GM18499 (cell line): ENCODE data around the gene CST4.
"Not testable (repeated sequence)": the region's sequence is repeated elsewhere in the genome, so short reads cannot be mapped to it uniquely, and the experiment has no call there.

Experiments
- ATAC-seq: cut with Tn5 transposase; IDR thresholded peaks from one replicate; pipeline ENCODE4 v1.9.1; 2021; ENCODE audit warnings: moderate number of reproducible peaks; ENCODE audit not compliant: insufficient read depth, unreplicated experiment

CST4 gene

DNA sequence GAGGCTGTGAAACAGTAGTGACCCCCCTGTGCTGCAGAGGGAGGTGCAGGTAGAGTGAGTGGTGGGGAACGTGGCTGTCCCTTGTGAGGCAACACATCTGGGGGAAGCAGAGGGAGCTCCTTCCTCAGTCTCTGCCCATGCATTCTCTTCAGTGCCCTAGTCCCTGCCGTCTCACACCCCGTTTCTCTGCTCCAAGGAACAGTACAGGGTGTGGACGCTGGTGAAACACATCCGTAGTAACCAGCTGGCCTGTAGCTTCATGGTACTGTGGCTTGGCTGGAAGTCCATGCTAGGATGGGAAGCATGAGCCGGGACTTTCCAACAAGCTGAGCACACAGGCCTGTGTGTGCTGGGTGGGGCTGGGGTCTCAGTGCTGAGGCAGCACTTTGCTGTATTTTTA lies 25.7 kb downstream of the CST4 start:
- ATAC-seq = no peak

DNA sequence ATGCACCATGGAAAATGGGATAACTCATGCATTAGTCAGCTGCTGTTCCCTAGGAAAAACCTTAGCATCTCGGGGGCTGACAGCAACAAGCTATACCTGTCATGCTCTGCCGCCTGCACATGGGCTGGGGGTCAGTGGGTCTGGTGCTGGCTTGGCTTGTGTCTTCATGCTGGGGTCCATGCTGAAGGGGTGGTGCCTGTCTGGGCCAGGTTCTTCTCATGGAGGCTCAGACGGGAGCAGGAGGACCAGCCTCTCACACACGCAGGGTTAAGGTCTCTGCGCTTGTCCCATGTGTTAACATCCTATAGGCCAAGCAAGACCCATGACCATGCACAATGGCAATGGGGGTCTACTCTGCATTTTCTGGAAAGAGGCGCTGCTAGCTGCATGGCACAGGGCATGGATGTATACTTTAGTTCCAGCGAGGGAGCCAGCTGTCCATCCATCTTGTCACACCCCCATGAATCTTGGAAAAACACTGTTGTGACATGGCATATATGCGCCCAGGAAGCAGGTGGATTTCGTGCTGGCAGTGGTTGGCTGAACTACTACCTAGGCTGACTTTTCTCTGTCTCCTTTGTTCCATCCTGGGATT lies 26.5 kb downstream of the CST4 start:
- no peak for ATAC-seq

GRCh38 chr20:23661002-23661429 lies 27.8 kb downstream of the CST4 start:
- ATAC-seq = no peak

GRCh38 chr20:23659989-23660837 lies 28.6 kb downstream of the CST4 start:
- no peak for ATAC-seq

DNA sequence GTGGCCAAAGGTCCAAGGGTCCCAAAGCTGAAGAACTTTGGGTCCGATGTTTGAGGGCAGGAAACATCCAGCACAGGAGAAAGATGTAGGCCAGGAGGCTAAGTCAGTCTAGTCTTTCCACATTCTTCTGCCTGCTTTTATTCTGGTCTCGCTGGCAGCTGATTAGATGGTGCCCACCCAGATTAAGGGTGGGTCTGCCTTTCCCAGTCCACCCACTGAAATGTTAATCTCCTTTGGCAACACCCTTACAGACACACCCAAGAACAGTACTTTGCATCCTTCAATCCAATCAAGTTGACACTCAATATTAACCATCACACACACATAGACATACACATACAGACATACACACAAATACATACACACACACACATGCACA lies 29.2 kb downstream of the CST4 start:
- not testable (repeated sequence) for ATAC-seq

GRCh38 chr20:23658989-23659609 lies 29.7 kb downstream of the CST4 start:
- no peak for ATAC-seq

DNA sequence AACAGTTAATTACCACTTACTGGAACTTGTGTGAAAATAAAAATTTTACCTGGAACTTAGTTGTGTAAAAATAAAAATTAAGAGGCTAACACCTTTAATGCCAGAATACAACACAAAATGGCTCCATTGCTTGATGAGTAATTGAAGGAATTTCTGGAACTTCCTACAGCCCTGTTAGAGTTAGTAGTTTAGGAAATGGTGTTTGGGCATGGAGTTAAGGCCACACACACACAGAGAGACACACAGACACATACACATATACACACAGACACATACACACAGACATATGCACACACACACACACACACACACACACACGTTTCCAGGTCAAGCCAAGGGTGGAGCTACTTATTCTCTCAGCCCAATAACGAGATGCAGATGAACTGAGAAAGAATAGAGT lies 30.5 kb downstream of the CST4 start:
- no peak for ATAC-seq

DNA sequence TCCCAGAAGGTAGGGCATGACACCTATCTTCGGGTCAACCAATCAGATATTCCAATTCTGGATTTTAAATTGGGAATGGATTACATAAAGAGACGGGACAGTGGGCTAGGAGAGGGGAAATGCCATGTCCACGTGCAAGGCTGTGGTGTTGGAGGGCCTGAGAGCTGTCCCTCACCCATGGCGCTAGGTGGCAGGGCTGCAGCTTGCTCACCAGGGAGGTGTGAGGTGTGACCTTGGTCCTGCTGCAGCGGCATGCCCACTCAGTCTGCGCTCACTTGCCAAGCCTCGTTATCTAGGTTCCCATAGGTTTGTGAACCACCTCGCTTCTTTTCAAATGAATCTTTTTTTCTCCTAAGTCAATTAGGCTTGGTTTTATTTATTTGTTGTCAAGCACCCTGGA lies 31.6 kb downstream of the CST4 start:
- ATAC-seq = no peak

DNA sequence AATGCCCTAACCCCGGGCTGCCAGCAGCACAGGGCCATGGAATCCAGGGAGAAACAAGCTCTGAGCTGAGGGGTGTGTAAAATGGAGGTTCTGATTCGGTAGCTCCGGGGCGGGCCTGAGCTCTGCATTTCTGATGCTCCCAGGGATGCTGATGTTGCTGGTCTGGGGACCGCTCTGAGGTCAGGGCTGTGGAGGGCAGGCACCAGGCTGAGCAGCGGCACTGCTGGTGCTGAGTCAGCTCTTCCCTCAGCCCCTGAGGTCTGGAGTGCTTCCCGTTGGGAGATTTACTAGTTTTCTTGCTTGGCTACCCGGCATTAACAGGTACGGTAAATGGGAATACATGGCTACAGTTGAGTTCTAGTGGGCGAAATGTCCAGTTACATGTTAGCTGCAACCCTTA lies 32.5 kb downstream of the CST4 start:
- ATAC-seq = no peak

DNA sequence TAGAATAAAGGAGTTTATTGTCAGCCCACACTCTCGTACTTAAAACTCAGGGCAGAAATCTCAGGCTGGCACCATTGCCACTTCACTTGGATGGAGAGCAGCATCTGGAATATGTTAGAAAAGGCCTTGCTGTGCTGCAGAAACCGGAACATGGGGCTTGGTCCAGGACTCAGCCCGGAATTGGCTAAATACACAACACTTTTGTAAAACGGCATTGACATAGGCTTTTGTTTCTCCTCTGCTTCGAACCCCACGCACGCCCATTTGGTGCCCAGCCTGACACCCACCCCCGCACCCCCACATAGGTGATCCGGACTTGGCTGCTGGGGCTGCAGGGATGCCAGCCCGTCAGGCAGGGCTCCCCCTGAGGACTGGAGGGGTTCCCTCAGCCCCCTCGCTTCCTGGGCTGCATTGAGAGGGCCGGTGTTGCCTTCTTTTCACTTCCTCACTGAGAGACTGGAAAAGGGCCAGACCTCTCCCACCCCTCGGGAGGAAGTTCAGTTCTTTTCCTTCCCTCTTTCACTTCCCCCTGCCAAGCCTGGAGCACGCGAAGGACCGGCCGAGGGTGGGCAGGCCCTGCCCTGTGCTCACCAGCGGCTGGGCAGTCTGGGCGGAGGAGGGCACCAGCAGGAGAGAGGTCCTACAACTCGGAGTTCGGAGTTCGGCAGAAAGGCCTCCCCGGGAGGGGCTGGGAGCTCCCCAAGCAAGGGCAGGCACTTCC lies 33.2 kb downstream of the CST4 start:
- ATAC-seq = no peak

DNA sequence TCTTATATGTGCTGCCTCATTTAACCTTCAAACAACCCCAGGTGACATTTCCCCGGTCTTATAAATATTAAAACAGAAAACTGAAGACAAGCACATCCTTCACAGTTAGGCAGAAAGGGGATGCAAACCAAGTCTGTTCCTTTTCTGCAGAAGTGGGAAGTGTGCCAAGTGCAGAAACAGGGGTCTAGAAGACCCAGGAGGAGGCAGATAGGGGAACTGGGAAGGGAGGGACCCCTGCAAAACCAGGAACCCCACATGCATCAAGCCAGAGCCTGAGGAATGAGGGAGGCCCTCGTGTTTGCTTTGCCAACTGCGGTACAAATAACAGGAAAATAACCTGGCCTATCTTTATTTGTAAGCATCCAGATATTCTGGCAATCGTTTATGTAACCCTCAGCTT lies 34.1 kb downstream of the CST4 start:
- no peak for ATAC-seq

- no peak for ATAC-seq
Observed at GRCh38 chr20:23654000-23654399, 34.8 kb downstream of the CST4 start.

DNA sequence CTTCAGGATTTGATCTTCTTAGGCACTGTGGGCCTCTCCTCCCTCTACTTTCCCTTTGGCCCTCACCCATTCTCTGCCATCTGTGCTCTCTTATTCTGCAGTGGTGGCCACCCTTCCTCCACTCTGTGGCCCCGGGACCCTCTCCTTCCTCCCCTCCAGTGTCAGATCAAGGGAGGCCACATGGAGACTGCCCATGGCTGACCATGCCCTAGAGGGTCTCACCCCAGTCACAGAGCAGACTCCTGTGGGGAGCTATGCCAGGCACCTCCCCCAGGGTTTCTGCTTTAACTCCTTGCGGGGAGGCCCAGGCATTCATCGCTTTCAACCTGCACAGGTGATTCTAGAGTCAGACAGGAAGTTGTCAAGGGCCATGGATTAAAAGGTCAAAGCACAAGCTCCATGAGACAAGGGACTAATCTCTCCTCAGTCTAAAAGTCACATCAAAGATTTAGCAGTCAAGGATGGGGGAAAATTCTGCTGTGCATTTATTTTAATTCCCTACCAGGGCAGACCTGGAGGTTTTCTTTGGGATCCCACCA lies 35.4 kb downstream of the CST4 start:
- no peak for ATAC-seq

DNA sequence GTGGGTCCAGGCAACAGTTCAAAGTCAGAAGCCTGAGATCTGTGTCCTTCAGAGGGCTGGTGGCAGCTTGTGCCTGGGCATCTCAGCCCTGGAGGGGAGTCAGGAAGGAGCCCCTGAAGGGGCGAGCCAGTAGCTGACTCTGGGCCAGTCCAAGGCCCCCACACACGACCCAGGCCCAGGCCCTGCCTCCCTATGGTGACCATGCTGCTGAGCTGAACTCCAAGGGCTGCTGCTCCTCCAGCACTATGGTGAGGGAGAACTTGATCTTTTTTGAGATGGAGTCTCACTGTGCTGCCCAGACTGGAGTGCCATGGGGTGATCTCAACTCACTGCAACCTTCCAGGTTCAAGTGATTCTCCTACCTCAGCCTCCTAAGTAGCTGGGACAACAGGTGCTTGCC lies 35.9 kb downstream of the CST4 start:
- no peak for ATAC-seq

DNA sequence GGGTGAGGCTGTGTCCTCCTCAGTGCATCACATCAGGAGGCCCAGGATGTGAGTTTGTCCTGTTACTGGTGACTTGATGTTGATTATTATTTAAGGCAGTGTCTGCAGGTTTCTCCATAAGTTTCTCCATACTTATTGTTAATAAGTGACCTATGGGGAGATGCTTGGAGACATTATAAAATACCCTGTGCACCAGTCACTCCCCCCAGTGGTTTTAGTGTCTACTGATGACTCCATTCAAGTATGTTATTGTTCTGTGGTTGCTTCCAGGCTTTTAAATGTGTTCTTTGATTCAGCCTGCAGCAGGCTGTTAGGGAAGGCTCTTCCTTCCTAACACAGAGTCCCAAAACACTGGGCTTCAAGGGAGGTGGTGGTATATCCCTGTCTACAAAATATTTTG lies 36.5 kb downstream of the CST4 start:
- no peak for ATAC-seq

- ATAC-seq = no peak
Observed at GRCh38 chr20:23651117-23651516, 37.7 kb downstream of the CST4 start.

- ATAC-seq = no peak
Observed at GRCh38 chr20:23649830-23650417, 38.9 kb downstream of the CST4 start.

- ATAC-seq = no peak
Observed at GRCh38 chr20:23649242-23649641, 39.6 kb downstream of the CST4 start.

DNA sequence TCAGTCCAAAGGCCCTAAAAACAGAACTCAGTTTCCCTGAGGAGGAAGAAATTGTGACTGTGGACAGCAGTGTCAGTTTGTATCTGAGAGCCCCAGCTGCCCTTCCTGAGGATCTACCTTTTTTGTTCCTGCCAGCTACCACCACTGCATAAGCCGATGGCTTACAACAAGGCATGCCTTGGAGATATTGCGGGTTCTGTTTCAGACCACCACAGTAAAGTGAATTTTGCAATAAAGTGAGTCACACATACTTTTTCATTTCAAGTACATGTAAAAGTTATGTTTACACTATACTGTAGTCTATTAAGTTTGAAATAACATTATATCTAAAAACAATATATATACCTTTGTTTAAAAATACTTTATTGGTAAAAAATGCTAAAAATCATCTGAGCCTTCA lies 41.5 kb downstream of the CST4 start:
- no peak for ATAC-seq

- ATAC-seq = no peak
Observed at GRCh38 chr20:23646106-23646873, 42.5 kb downstream of the CST4 start.
